Osteoblast (primary cell): ENCODE data around the gene TMEM179. TPM values are rescaled to one million over a fixed set of nuclear protein-coding genes. Genes with fewer than 3 reads are reported as not detected.
A peak's percentile ranks its signal among the peaks of the same experiment; 100 is the strongest.

Experiments
- DNase-seq: peaks from one replicate; pipeline ENCODE4 v3.0.0; 2011; ENCODE audit warnings: low spot score, mixed read lengths; ENCODE audit not compliant: insufficient read length; ENCODE audit errors: missing footprints
- H2AFZ ChIP-seq: 2 replicates; pipeline ENCODE4 v1.6.0; 2011; ENCODE audit warnings: mild to moderate bottlenecking, low read length
- H3K27ac ChIP-seq: 2 replicates; pipeline ENCODE4 v1.5.1; 2011; ENCODE audit warnings: mild to moderate bottlenecking, low read depth, low read length, moderate library complexity
- H3K27me3 ChIP-seq: 2 replicates; pipeline ENCODE4 v1.6.0; 2012; ENCODE audit warnings: mild to moderate bottlenecking, control low read depth, inconsistent platforms, low read length, moderate library complexity; ENCODE audit not compliant: insufficient read depth
- H3K36me3 ChIP-seq: 2 replicates; pipeline ENCODE4 v1.5.1; 2011; ENCODE audit warnings: mild to moderate bottlenecking, low read length, control low read depth, moderate library complexity; ENCODE audit not compliant: insufficient read depth
- H3K4me1 ChIP-seq: 2 replicates; pipeline ENCODE4 v1.5.1; 2011; ENCODE audit warnings: mild to moderate bottlenecking, low read length, control low read depth, moderate library complexity; ENCODE audit not compliant: insufficient read depth
- H3K4me2 ChIP-seq: 2 replicates; pipeline ENCODE4 v1.6.0; 2011; ENCODE audit warnings: mild to moderate bottlenecking, low read length; ENCODE audit not compliant: insufficient read depth
- H3K4me3 ChIP-seq: fragments of 200-600 bp; sonication (generic); 3 replicates; pipeline ENCODE4 v1.5.1; 2012; ENCODE audit warnings: mild to moderate bottlenecking, low read length, inconsistent platforms; ENCODE audit not compliant: insufficient read depth
- H3K79me2 ChIP-seq: 2 replicates; pipeline ENCODE4 v1.6.0; 2012; ENCODE audit warnings: mild to moderate bottlenecking, low read length, control low read depth, inconsistent platforms; ENCODE audit not compliant: insufficient read depth
- H3K9me3 ChIP-seq: 2 replicates; pipeline ENCODE4 v1.5.1; 2011; ENCODE audit warnings: low read depth, low read length, control low read depth
- H4K20me1 ChIP-seq: 2 replicates; pipeline ENCODE4 v1.6.0; 2012; ENCODE audit warnings: mild to moderate bottlenecking, low read length, control low read depth; ENCODE audit not compliant: insufficient read depth
- CTCF ChIP-seq: IDR thresholded peaks from 2 replicates; pipeline ENCODE4 v1.5.1; 2011; ENCODE audit warnings: mild to moderate bottlenecking, low read depth, low read length, moderate library complexity; ENCODE audit errors: extremely low read depth
- total RNA-seq: library from RNA; depleted of rRNA; stranded (reverse); fragments of >200 nt; gene quantifications from 2 replicates; pipeline ENCODE4 v1.2.3, GENCODE V29; 2012

The TMEM179 gene
- total RNA-seq, 1 donor: not detected

DNA sequence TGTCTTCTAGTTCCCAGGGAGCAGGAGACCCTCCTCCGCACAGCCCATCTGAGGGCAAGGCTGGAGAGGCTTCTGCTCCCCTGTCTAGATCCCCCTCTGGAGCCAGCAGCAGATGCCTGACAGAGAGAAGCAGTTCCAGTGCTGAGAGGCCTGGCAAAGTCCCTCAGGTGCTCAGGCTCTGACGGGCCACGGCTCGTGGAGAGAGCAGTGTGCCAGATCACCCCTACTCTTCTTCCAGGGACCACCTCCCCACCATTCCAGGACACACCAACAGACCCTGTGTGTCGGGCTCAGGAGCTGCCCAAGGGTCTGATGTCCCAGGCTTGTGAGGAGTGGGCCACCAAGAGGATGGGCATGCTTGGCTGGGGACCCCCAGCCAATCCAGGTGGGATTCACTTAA, 47.5 kb downstream of the TMEM179 start:
- Histone ChIP-seq H3K4me2 (no peak overlapping the region), H3K4me1 (no peaks in the 10 kb centered on the region), H3K36me3 (no peaks in the 10 kb centered on the region), H4K20me1 (no peaks in the 10 kb centered on the region), H3K79me2 (no peaks in the 10 kb centered on the region), H2AFZ (no peak overlapping the region), H3K27ac (no peak overlapping the region), H3K4me3 (no peak overlapping the region), H3K9me3 (no peaks in the 10 kb centered on the region), H3K27me3 (no peaks in the 10 kb centered on the region)
- TF ChIP-seq CTCF: no peak
- peak; percentile 84 for DNase-seq

DNA sequence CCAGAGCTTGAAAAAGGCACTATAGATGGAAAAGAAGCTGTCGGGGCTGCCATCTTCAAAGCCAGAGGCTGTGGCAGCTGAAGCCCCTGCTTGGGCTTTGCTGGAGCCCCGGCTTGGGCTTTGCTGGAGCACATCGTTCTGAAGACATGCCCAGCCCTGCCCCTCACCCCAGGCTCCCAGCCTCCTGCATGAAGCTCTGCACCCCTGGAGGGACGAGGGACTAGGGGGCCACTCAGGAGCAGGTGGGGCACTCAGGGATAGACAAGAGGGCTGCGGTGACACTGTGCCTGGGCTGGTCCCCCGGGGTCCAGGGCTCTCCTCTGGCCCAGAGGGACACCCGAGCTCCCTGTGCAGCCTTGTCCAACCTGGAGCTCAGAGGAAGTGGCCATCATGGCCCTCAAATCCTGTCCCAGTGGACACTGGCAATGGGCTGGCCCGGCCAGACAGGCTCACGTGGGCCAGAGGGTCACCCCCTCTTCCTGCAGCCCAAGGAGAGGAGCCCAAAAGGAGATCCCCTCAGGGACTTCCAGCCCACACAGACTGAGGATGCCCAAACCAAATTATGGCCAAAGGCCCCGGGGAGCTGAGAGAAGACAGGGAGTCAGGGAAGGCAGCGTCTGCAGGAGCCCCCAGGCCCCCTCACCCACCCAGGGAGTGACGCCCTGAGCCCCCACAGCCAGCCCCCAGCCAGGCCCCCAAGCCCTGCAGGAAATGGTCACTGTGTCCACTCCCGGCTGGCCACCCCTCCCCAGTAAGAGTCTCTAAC, 48.1 kb downstream of the TMEM179 start:
- Histone ChIP-seq H4K20me1 (no peaks in the 10 kb centered on the region), H3K4me1 (no peaks in the 10 kb centered on the region), H3K4me2 (no peak overlapping the region), H3K4me3 (no peak overlapping the region), H3K36me3 (no peaks in the 10 kb centered on the region), H2AFZ (no peak overlapping the region), H3K27me3 (no peaks in the 10 kb centered on the region), H3K9me3 (no peaks in the 10 kb centered on the region), H3K79me2 (no peaks in the 10 kb centered on the region), H3K27ac (no peak overlapping the region)
- peak; percentile 87 for DNase-seq
- no peak for TF ChIP-seq CTCF

DNA sequence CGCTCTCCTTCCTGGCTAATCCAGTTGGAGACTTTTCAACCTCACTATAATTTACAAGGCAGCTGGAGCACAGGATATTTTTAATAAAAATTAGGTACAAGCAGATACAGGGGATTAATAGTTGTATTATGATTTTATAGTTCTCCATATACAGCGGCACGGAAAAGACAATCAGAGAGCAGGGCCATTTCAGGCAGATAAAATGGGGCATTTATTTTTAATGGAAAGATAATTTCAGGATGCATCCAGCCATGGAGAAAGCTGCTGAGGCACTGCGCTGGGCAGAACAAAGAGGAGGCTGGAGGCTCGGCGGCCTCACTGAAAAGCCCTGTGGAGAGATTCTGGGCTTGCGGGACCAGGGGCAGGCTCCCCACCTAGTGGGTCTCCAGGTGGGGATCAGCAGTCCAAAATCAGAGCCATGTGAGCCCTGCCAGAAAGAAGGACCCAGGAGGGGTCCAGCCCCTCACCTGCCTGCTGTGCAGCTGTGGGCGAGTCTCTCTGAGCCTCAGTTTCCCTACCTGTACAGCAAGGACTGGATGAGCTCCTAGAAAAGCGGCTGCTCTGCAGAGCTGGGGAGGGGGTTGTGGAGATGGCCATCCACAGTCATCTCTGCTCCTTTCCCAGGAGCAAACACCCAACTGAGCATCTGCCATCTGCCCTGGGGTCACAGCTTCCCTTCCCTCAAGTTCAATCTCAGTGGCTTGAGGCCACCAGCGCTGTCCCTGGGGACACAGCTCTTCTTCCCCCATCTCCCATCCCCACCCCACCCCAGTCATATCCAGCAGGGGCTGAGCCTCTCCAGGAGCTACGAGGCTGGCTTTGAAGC, 48.9 kb downstream of the TMEM179 start:
- Histone ChIP-seq H3K4me2 (no peak overlapping the region), H4K20me1 (no peaks in the 10 kb centered on the region)

More for the DNA sequence above, 48.9 kb downstream of the TMEM179 start:
- Histone ChIP-seq H3K4me1 (no peaks in the 10 kb centered on the region), H3K27ac (no peak overlapping the region), H3K9me3 (no peaks in the 10 kb centered on the region), H3K27me3 (no peaks in the 10 kb centered on the region), H3K79me2 (no peaks in the 10 kb centered on the region), H3K36me3 (no peaks in the 10 kb centered on the region), H2AFZ (no peak overlapping the region), H3K4me3 (no peak overlapping the region)
- peak; percentile 89 for DNase-seq
- TF ChIP-seq CTCF: no peak
